Measurements from ENCODE around the gene JCHAIN.
A peak's percentile ranks its signal among the peaks of the same experiment; 100 is the strongest.
"Not testable (repeated sequence)": the region's sequence is repeated elsewhere in the genome, so short reads cannot be mapped to it uniquely, and the experiment has no call there.

Gene JCHAIN
- 0.27 to 0.31 reads per million in 2 donors for total RNA-seq

DNA sequence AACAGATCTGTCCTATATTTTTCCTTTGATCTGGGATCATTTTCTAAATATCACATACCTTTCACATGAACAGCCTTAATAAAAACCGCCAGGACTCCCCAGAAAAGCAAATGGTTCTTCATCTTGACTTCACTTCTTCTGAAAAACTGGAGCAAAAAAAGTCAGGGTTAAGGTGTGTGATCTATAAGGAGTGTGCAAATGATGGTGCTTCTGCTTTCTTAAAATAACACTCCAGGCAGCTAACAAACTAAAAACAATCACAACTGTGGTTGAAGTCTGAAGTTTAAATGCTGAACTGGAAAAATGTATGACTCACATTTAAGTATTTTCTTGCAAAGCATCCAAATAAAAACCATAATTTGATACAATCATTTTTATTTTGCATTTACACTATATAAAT, at the start of gene JCHAIN:
Gene JCHAIN (minus strand): TSS at position 140 of the 400 bp plus-strand sequence. CDS start 18 bp downstream, at position 122.
- no peak for DNase-seq

DNA sequence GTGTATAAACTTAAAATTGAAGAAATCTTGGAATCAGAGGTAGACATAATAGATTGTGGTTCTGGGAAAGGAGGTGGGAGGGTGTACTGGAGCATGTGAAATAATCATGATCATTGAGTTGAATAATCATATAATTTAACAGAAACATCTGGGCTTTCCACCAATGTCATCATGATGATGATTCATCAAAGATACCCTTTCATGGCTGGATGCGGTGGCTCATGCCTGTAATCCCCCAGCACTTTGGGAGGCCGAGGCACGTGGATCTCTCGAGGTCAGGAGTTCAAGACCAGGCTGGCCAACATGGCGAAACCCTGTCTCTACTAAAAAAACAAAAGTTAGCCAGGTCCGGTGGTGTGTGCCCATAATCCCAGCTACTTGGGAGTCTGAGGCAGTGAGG, 48.8 kb upstream of the JCHAIN start:
- no peak for DNase-seq

DNA sequence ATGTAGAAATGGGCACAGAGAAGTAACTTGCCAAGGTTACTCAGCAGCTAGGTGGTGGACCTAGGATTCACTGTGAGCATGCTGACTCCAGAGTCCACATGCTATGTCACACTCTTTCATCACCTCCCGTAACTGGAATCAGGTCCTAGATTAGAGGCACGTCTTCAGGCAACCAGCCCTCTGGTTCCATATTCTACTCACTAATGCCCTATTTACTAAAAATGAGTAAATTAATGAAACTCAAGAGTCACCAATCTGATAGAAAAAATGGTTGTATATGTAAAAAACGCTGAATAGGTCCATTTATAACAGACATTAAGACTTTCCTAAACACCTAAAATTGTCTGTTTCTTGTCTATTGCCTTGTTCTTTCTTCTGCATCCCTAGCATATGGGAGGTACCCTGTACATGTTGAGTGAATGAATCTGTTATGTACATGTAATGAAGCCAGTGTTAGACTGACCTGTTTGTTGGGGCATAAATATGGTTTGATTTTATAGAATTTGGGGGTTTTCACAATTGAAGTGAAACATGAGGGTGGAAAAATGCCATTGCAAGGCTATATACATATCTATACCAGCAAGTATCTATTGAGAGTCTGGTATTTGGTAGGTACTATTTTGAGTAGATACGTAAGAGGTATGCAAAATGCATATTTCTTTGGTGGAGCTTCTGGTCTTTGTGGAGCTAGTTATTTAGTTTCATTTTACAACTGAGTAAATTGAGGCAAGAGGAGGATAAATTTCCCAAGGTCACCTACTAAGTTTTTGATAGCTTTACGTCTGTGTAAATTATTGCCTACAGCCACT, 48.0 kb upstream of the JCHAIN start:
- DNase-seq = no peak

DNA sequence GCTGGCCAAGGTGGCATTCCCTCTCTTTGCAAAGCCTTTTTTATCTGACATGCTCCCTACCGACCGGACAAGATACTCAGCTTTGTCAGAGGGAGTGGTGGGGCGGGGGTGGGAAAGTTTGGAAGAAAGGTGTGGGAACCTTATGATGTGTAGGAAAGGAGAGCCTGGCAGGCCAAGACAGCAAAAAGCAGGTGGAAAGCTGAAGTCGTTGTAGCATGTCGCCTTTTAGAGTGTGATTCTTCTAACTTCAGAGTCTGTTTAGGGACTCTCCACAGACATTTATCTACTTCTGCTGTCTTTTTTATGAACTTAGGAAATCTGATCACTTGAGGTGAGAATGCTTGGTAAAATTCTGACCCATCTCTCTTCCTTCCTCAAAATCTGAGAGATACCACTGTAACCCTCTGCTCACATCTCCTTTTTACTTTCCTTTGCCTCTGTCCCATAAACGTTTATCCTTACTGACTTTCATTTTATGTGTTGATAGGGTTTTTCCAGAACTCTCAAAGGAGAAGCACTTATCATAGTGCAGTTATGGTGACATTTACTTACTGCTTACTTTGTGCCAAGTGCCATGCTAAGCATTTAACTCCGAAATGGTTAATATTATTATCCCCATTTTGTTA, 47.3 kb upstream of the JCHAIN start:
- DNase-seq = no peak

DNA sequence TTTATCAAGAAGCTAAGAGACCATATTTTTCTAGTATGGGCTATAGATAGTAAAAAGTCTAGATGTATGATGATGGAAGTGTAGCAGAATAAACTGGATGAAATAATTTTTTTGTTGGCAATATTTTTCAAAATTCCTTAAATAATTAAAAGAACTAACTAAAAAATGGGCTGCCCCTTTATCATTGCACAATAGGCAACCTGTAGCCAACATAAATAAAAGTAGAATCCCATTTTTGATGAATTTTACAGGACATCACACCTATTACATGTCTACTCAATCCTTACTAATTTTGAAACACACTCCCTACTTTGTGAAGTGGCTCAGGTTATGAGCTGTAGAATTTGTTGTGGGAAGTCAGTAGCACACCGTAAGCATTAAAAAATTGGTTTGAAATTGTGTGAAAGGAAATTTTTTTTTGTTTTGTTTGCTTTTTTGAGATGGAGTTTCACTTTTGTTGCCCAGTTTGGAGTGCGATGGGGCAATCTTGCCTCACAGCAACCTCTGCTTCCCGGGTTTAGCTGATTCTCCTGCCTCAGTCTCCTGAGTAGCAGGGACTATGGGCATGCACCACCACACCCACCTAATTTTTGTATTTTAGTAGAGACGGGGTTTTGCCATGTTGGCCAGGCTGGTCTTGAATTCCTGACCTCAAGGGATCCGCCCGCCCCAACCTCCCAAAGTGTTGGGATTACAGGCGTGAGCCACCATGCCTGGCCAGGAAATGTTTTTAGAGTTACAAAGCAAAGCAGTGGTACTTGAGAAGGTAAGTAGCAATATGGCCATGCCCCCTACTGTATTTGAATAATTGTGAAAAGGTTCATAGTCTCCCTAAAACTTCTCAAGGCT, 46.5 kb upstream of the JCHAIN start:
- DNase-seq = no peak

DNA sequence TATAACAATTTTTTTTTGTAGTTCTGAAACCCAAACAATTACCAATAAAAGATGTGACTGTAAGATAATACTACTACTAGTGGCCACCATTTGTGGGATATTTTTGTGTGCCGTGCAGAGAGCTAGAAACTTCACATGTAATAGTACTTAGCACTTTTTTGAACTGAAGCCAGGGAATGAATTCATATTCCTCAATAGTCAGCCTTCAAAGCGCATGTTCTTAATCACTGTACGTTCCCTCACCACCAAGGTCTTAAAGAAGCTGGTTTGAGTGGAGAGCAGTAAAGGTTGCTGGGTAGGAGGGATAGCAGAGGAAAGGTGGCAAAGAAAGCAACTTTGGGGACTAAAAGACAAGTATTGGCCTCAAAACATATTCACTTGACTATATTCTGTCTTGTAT, 45.8 kb upstream of the JCHAIN start:
- DNase-seq = no peak

DNA sequence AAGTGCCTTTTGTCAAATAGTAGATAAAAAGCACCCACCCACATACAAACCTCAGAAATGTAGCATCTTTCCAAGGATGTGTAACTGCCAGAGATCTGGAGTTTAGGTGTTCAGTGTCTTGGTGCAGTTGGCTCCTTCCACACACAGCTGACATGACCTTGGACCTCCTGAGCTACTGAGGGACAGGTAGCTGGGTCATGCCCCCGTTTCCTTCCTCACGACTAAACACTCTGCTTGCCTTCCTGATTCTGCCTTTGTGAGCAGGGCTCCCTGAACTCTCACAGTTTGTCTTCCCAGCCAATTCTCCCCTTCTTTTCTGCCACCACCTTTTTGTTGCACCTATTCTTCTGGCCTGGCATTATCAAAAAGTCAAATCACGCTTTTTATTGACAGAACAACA, 45.3 kb upstream of the JCHAIN start:
- no peak for DNase-seq

DNA sequence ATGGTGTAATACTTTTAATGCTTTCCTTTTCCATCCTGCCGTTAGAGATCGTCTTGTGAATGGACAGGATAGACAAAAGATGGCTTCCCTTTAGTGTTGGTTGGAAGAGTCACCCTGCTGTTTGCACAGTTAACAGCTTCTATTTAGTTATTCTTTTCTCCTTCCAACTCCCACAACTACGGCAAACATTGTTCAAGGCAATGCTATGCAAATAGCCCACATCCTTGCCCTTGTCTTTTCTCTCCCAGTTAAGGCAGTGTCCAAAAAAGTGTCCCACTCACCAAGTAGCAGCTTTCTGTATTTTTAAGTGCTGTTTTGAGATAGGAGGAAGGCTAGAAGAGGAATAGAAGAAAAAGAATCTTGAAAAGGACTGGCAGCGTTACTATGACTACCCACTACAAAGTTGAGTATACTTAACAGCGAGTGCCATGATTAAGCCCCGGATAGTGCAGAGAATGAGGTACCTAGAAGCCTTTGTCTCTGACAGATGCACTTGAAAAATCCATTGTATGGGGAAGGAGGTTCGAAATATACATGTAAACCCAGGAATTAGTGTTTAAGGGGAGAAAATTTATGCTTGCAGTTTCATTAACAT, 43.4 kb upstream of the JCHAIN start:
- DNase-seq = no peak

DNA sequence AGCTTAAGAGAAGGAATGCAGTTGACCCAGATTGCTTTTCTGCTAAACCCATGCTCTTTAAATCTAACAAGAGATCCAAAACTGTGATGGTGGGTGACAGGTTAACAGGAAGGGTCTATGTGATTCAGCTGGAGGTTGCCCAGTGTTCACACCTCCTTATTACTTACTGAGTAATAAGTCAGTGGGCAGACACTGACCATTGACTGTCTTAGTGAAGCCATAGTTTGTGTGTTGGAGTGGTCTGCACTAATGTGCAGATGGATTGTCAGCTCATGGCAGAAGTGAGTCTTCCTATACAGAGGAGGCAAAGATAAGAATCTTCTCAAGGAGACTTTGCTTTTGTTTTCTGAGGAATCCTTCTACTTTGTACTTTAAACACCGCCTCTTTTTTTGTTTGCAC, 40.2 kb upstream of the JCHAIN start:
- no peak for DNase-seq

DNA sequence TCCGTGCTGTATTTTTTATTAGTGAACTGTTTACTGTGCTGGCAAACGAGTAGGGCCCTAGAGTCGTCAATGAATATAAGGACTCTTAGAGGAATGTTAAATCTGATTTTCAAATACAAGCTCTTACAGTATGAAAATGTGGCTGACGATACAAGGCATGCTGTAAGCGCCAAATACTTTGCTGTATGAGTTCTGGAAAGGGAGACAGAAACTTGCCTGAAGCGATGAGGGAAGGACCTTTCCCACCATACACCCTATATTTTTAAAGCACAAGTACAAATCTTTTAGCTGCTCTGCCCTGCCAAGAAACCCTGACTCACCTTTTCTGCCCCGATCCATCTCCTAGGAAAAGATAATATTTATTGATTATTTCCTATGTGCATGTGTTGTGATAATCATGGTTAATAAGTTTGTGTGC, 39.7 kb upstream of the JCHAIN start:
- no peak for DNase-seq

DNA sequence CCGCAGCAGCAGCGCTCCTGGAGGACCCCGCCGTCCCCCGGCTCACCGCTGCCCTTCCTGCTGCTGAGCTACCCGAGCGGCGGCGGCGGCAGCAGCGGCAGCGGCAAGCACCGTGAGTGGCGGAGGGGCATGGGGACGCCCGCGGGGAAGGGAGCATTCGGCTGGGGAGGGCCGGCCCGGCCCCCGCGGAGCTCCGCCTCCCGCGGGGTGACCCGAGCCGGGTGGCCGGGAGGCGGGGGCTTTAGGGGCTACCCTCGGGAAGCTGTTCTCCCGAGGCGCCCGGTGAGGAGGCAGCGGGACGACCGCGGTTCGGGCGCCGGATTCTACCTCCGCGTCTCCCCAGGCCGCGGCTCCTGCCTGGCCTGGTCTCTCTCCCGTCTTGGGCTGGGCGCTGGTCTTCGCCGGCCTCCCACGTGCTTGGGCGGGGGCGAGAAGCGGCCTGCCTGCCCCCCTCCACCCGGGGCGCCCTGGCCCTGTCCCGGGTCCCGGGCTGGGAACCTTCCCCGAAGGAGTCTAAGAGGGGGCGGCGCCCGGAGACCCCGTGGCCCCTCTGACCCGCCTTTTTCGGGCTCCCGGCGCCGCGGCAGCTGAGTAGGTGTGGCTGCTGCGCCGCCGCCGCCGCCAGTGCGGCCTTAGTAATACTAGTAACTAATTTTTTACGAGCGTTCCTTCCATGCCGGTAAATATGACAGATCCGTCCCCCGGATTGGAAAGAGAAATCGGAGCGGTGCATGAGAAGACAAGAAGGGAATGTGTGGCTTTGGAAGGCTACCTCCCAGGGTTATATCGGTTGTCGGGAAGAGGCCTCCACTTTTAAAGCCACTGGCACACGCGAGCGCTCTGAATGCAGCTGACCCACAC, 39.1 kb upstream of the JCHAIN start:
- peak; percentile 53 to 81 (median 71) for DNase-seq

DNA sequence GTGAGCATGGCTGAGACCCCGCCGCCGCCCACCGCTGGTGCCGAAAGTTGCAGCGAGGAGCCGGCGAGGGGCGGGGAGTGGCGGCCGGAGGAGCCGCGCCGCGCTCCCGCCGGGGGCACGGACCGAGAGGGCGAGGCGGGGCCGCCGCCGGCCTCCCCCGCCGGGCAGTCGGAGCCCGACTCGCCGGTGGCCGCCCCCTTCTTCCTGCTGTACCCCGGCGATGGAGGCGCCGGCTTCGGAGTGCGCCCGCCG, 38.5 kb upstream of the JCHAIN start:
- no peak for DNase-seq

DNA sequence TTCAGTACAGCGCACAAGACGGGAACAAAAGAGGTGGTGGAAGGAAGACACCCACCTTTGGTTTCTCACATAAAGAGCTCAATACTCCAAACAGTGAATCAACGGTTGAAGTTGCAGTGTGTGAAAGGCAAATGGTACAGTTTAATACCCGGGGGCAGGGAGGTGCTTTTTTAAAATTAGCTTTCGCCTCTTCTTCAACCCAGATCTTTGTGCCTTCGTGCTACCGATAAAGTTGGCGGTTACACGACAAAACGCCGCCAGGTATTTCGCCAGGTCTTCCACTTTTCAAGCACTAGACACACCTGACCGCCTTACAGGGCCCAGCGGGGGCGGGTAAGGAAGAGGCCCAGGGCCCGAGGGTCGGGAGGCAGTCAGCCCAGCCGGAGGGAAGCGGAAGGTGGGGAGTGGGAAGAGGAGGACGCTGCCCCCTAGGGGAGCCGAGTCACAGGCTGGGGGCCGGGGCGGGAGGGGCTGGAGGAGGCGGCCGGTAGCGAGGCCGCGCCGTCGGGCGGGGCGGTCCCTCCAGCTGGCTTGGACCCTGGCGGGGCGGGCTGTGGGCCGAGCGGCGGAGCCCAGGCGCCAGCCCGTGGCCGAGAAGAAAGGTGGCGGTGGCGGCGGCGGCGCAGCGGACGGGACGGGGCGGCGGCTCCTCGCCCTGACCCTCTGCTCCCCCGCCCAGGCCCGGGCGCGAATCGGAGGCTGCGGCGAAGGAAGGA, 38.1 kb upstream of the JCHAIN start:
- DNase-seq = peak; percentile 41 to 58 (median 52)

DNA sequence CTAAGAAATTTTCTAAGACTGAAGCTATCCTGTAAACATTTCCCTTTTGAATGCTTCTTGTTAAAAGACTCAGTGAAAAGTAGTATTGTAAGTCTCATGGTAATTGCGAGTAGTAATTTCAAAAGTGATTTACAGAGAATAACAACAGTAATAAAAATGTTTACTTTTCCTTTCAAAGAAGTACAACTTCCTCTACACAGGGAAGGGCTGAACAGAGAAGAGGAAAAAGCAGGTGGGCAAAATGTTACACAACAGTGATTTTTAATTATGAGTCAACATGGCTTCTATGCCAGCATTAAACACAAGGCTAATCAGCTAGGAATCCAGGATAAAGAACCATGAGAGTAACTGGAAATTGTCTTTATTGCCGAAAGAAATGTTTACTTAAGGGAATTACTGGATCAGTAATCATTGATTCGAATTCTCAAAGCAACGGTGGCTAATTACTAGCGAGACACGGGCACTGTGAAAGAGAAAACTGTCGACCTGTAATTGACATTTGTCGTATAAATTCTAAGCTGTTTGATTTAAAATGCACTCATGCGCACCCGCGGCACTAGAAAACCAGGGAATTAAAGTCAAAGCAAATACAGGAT, 37.4 kb upstream of the JCHAIN start:
- DNase-seq = no peak

DNA sequence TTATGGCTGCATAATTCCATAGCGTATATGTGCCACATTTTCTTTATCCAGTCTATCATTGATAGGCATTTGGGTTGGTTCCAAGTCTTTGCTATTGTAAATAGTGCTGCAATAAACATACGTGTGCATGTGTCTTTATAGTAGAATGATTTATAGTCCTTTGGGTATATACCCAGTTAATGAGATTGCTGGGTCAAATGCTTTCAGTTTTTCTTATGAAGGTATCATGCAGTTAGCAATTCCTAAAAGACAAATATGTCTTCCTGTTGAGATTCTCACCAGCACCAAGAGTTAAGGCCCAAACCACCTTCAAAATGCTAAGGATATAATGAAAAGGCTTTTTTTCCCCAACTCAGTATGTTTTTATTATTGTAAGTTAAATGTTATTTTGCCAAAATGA, 36.3 kb upstream of the JCHAIN start:
- DNase-seq = not testable (repeated sequence)

DNA sequence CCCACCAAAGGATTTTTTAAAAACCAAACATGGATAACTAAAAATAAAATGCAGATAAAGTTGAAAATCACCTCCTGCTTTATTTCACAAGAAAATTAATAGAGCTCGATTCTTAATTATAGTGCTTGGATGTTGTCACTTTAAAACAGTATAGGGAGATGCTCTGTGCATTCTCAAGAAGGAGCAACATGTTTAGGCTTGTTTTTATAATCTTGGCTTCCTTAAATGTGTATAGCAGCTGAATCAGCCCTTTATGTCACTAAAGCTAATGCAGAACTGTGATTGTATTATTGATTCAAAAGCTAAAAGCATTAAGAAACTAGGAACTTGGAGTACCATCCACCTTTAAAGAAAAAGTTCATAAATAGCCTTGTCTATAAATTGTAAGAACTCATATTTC, 35.0 kb upstream of the JCHAIN start:
- no peak for DNase-seq

DNA sequence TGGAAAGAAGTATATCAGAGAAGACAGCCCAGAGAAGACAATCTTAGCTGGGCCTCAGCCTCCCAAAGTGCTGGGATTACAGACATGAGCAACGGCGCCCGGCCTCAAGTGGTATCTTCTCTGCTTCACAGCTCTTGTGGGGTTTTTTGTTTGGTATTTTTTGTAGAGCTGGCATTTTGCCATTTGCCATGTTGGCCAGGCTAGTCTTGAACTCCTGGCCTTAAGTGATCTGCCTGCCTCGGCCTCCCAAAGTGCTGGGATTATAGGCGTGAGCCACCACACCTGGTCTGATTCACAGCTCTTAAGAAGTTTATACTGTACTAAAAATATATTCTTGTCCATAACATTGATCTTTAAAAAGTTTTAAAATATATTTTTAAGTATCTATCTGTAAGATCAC, 34.4 kb upstream of the JCHAIN start:
- no peak for DNase-seq

DNA sequence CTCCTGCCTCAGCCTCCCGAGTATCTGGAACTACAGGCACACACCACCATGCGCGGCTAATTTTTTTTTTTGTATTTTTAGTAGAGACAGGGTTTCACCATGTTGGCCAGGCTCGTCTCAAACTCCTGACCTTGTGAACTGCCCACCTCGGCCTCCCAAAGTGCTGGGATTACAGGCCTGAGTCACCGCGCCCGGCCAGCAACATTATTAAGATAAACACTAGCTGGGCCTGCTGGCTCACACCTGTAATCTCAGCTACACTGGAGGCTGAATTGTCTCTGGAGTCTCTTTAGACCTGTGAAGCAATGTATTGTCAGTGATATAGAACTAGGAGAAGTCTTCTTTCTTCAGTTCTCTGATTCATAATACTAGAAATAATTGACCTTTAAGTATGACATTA, 32.1 kb upstream of the JCHAIN start:
- not testable (repeated sequence) for DNase-seq

DNA sequence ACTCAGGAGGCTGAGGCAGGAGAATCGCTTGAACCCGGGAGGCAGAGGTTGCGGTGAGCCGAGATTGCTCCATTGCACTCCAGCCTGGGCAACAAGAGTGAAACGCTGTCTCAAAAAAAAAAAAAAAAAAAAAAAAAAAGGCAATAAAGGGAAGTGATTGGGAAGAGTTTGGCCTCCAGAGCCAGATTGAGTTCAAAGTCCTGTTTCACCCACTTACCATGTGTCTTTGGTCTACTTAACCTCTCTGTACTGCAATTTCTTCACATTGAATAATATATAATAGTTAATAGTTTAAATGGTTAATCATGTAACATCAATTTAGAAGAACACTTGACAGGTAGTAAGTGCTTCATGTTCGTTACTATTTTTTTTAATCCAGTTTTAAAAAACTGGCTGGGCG, 28.3 kb upstream of the JCHAIN start:
- not testable (repeated sequence) for DNase-seq

DNA sequence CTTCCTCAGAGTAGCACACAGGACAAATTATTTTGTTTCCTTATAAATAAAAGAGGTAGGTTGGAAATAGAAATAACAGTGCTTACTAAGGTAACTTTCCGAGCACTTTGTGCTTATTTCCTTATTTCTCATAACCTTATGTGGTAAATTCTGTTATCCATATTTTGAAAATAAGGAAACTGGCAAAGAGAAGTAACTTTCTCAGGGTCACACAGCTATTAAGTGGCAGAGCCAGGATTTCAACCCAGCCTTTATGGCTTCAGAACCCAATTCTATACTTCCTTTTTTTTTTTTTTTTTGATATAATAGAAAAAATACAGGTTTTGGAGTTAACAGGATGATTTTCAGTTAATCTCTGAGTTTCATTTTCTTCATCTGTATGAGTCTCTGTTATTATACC, 25.4 kb upstream of the JCHAIN start:
- no peak for DNase-seq

DNA sequence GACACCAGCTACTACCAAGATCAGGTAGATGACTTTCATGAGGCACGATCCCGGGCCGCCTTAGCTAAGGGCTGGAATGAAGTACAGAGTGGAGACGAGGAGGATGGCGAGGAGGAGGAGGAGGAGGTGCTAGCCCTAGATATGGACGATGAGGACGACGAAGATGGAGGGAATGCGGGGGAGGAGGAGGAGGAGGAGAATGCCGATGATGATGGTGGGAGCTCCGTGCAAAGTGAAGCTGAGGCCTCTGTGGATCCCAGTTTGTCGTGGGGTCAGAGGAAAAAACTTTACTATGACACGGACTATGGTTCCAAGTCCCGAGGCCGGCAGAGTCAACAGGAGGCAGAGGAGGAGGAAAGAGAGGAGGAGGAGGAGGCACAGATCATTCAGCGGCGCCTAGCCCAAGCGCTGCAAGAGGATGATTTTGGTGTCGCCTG, 22.5 kb upstream of the JCHAIN start:
- peak in 1 of 5 experiments; percentile 24 for DNase-seq
